HCT116 (cell line): ENCODE results near the gene DDX10. TPM values are rescaled to one million over a fixed set of nuclear protein-coding genes. Genes with fewer than 3 reads are reported as not detected.

ENCODE experiments used
- ATAC-seq: fragments of 200-7000 bp; cut with Tn5 transposase; 2 replicates; pipeline ENCODE4 v1.9.1; 2020; ENCODE audit warnings: mild to moderate bottlenecking, moderate library complexity
- BruUV-seq: library from RNA; stranded (reverse); fragments of 400-500 nt; replicated peaks from 2 replicates; lab custom pipeline; 2021; lab: Mats Ljungman, UMichigan
- CTCF ChIA-PET: fragments of 300-600 bp; sonication (Branson Sonifier 250); formaldehyde crosslinking; loops from one replicate; lab custom pipeline; 2021; ENCODE audit warnings: antibody characterized with exemption; lab: Charles Lee
- POLR2A ChIA-PET: fragments of 300-600, 350-600 bp; sonication (Branson Sonifier 250); formaldehyde crosslinking; loops from one replicate; lab custom pipeline; 2021; ENCODE audit warnings: antibody characterized with exemption; lab: Charles Lee
- RAD21 ChIA-PET, 2 experiments: fragments of 300-600 bp; sonication (Branson Sonifier 250); formaldehyde crosslinking; loops; one replicate each; lab custom pipeline; 2023; ENCODE audit warnings: low total read pairs in 2 of 2; ENCODE audit not compliant: uncharacterized antibody in 2 of 2, unreplicated experiment in 2 of 2, low non-redundant PET in 1 of 2; lab: Charles Lee
- DNase-seq: peaks from one replicate; pipeline ENCODE4 v3.0.0-alpha.2; 2010; ENCODE audit warnings: low read depth, low spot score
- H2AFZ ChIP-seq: fragments of 200-600 bp; shearing (Covaris generic), sonication (generic); 2 replicates; pipeline ENCODE4 v1.6.1; 2017; ENCODE audit warnings: low read depth, mixed run types, mixed read lengths, antibody characterized with exemption, low read length; ENCODE audit not compliant: poor library complexity, severe bottlenecking
- H3K27ac ChIP-seq: 2 replicates; pipeline ENCODE4 v1.5.1; 2012; ENCODE audit warnings: low read depth, low read length
- H3K27me3 ChIP-seq: fragments of 200-600 bp; sonication (generic); 2 replicates; pipeline ENCODE4 v1.6.1; 2016; ENCODE audit warnings: mixed run types, low read length, mixed read lengths; ENCODE audit not compliant: insufficient read depth
- H3K36me3 ChIP-seq, 2 experiments: fragments of 200-500 bp in 1 of 2; fragments of 200-600 bp in 1 of 2; sonication (Bioruptor generic) in 1 of 2; sonication (generic) in 1 of 2; 2 replicates each; pipeline versions ENCODE4 v1.5.1 to v1.6.1; 2014 to 2016; ENCODE audit warnings: low read length in 2 of 2, inconsistent platforms in 1 of 2, mixed read lengths in 1 of 2, mixed run types in 1 of 2; ENCODE audit not compliant: insufficient read depth in 2 of 2, control insufficient read depth in 1 of 2
- H3K4me1 ChIP-seq, 2 experiments: fragments of 200-600 bp in 1 of 2; sonication (generic) in 1 of 2; 2 replicates each; pipeline versions ENCODE4 v1.5.1 to v1.6.1; 2012 to 2017; ENCODE audit warnings: low read length in 2 of 2, inconsistent platforms in 1 of 2, mild to moderate bottlenecking in 1 of 2, mixed read lengths in 1 of 2, mixed run types in 1 of 2, moderate library complexity in 1 of 2; ENCODE audit not compliant: insufficient read depth in 2 of 2, control insufficient read depth in 1 of 2
- H3K4me2 ChIP-seq: fragments of 200-600 bp; sonication (generic); 2 replicates; pipeline ENCODE4 v1.6.1; 2017; ENCODE audit warnings: mixed run types, low read length, mixed read lengths
- H3K4me3 ChIP-seq, 2 experiments: fragments of 200-600 bp in 1 of 2; sonication (generic) in 1 of 2; replicated peaks in 1 of 2; 2 replicates each; pipeline ENCODE4 v1.5.1; 2011 to 2016; ENCODE audit warnings: low read length in 2 of 2, control low read depth in 1 of 2, low read depth in 1 of 2, mild to moderate bottlenecking in 1 of 2, mixed read lengths in 1 of 2, mixed run types in 1 of 2
- H3K79me2 ChIP-seq: fragments of 200-600 bp; sonication (generic); 2 replicates; pipeline ENCODE4 v1.6.1; 2017; ENCODE audit warnings: mild to moderate bottlenecking, mixed run types, low read length, moderate library complexity, mixed read lengths; ENCODE audit not compliant: insufficient read depth
- H3K9ac ChIP-seq: fragments of 200-600 bp; sonication (generic); 2 replicates; pipeline ENCODE4 v1.6.1; 2016; ENCODE audit warnings: low read length, mixed read lengths
- H3K9me2 ChIP-seq: fragments of 200-600 bp; sonication (generic), shearing (Covaris generic); 2 replicates; pipeline ENCODE4 v1.6.1; 2017; ENCODE audit warnings: mixed run types, mild to moderate bottlenecking, moderate library complexity; ENCODE audit not compliant: insufficient read depth
- H3K9me3 ChIP-seq, 2 experiments: fragments of 200-500 bp in 1 of 2; fragments of 200-600 bp in 1 of 2; sonication (Bioruptor generic) in 1 of 2; sonication (generic) in 1 of 2; 2 replicates each; pipeline ENCODE4 v1.6.1; 2014 to 2017; ENCODE audit warnings: low read length in 2 of 2, mixed read lengths in 2 of 2, inconsistent platforms in 1 of 2, low read depth in 1 of 2, mild to moderate bottlenecking in 1 of 2, mixed run types in 1 of 2, moderate library complexity in 1 of 2; ENCODE audit not compliant: control insufficient read depth in 1 of 2, insufficient read depth in 1 of 2
- H4K20me1 ChIP-seq: fragments of 200-600 bp; sonication (generic), shearing (Covaris generic); 2 replicates; pipeline ENCODE4 v1.6.1; 2017; ENCODE audit warnings: mixed run types, mild to moderate bottlenecking, moderate library complexity; ENCODE audit not compliant: insufficient read depth
- ATF3 ChIP-seq: IDR thresholded peaks from 2 replicates; pipeline ENCODE4 v1.6.1; 2012
- CBX3 ChIP-seq: IDR thresholded peaks from 2 replicates; pipeline ENCODE4 v1.6.1; 2012; ENCODE audit warnings: low read depth
- CEBPB ChIP-seq: IDR thresholded peaks from 2 replicates; pipeline ENCODE4 v1.6.1; 2012; ENCODE audit warnings: low read depth
- EGR1 ChIP-seq: IDR thresholded peaks from 2 replicates; pipeline ENCODE4 v1.6.1; 2012; ENCODE audit warnings: low read depth
- ELF1 ChIP-seq: IDR thresholded peaks from 2 replicates; pipeline ENCODE4 v1.6.1; 2012; ENCODE audit warnings: low read depth, borderline replicate concordance
- EZH2 ChIP-seq: fragments of 200-600 bp; sonication (generic); IDR thresholded peaks from 2 replicates; pipeline ENCODE4 v1.6.1; 2017; ENCODE audit warnings: antibody characterized with exemption, mixed run types
- EZH2phosphoT487 ChIP-seq: fragments of 200-600 bp; IDR thresholded peaks from 2 replicates; pipeline ENCODE4 v1.6.1; 2018; ENCODE audit warnings: antibody characterized with exemption, borderline replicate concordance
- FOSL1 ChIP-seq: IDR thresholded peaks from 2 replicates; pipeline ENCODE4 v1.6.1; 2012; ENCODE audit warnings: low read depth
- POLR2AphosphoS5 ChIP-seq: IDR thresholded peaks from 2 replicates; pipeline ENCODE4 v1.6.1; 2011; ENCODE audit warnings: mild to moderate bottlenecking, low read depth, low read length, moderate library complexity
- RAD21 ChIP-seq: IDR thresholded peaks from 2 replicates; pipeline ENCODE4 v1.6.1; 2012; ENCODE audit warnings: low read depth, mild to moderate bottlenecking
- SP1 ChIP-seq: IDR thresholded peaks from 2 replicates; pipeline ENCODE4 v1.6.1; 2012; ENCODE audit warnings: low read depth
- TCF7L2 ChIP-seq: IDR thresholded peaks from 2 replicates; pipeline ENCODE4 v1.7.0; 2011; ENCODE audit warnings: borderline replicate concordance, inconsistent platforms; ENCODE audit not compliant: insufficient read depth, insufficient read length; ENCODE audit errors: extremely low read depth
- YY1 ChIP-seq: IDR thresholded peaks from 2 replicates; pipeline ENCODE4 v1.6.1; 2011; ENCODE audit warnings: low read length, low read depth, moderate library complexity, mild to moderate bottlenecking; ENCODE audit not compliant: insufficient replicate concordance; ENCODE audit errors: extremely low read depth
- ZNF274 ChIP-seq: fragments of 200-500 bp; sonication (Bioruptor generic); IDR thresholded peaks from 2 replicates; pipeline ENCODE4 v1.6.1; 2014; ENCODE audit warnings: mild to moderate bottlenecking, low read depth, low read length, inconsistent platforms
- intact Hi-C: fragments of 100-400 bp; cut with micrococcal nuclease; formaldehyde crosslinking; loops from 2 replicates; pipeline ENCODE4 v1.10.0; 2022
- total RNA-seq: library from RNA; stranded (reverse); gene quantifications from one replicate; pipeline ENCODE4 v1.2.1, GENCODE V29; 2021; ENCODE audit not compliant: unreplicated experiment
- TF ChIP-seq, protein P1 (sequence below): IDR thresholded peaks from 2 replicates; pipeline ENCODE4 v1.6.1; 2012
- TF ChIP-seq, protein P2 (sequence below): IDR thresholded peaks from 2 replicates; pipeline ENCODE4 v1.6.1; 2011; ENCODE audit warnings: mild to moderate bottlenecking, low read length, moderate library complexity; ENCODE audit not compliant: insufficient replicate concordance; ENCODE audit errors: extremely low read depth

Gene DDX10
- total RNA-seq, 1 experiment from 2014 or later, result 66.5 TPM

GRCh38 chr11:108926171-108926840, 261.4 kb downstream of the DDX10 start:
- Histone ChIP-seq H2AFZ (no peak overlapping the region), H3K4me1 (peaks cover 0 to 6% of the 10 kb centered on the region in 2 experiments; a peak in 2 of 4 replicates), H3K4me2 (no peak overlapping the region), H3K27ac (no peak overlapping the region), H3K4me3 (no peak overlapping the region), H4K20me1 (no peaks in the 10 kb centered on the region), H3K9ac (no peak overlapping the region), H3K36me3 (no peaks in the 10 kb centered on the region), H3K9me2 (no peaks in the 10 kb centered on the region), H3K9me3 (no peaks in the 10 kb centered on the region), H3K27me3 (no peaks in the 10 kb centered on the region), H3K79me2 (no peaks in the 10 kb centered on the region)
- no TSS peak for BruUV-seq
- no peak for DNase-seq
- ChIA-PET CTCF (no interaction called here), RAD21 (no interaction called here), POLR2A (no interaction called here)
- no peak for TF ChIP-seq EZH2phosphoT487
- TF ChIP-seq FOSL1, result no peak
- TF ChIP-seq SP1, result no peak
- TF ChIP-seq CBX3, result no peak
- no peak for TF ChIP-seq RAD21
- no peak for TF ChIP-seq ELF1
- TF ChIP-seq, protein P1, sequence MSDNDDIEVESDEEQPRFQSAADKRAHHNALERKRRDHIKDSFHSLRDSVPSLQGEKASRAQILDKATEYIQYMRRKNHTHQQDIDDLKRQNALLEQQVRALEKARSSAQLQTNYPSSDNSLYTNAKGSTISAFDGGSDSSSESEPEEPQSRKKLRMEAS, result no peak
- TF ChIP-seq YY1, result no peak
- TF ChIP-seq ATF3, result no peak
- TF ChIP-seq TCF7L2, result no peak
- TF ChIP-seq EGR1, result no peak
- no peak for TF ChIP-seq POLR2AphosphoS5
- no peak for TF ChIP-seq EZH2
- TF ChIP-seq, protein P2, sequence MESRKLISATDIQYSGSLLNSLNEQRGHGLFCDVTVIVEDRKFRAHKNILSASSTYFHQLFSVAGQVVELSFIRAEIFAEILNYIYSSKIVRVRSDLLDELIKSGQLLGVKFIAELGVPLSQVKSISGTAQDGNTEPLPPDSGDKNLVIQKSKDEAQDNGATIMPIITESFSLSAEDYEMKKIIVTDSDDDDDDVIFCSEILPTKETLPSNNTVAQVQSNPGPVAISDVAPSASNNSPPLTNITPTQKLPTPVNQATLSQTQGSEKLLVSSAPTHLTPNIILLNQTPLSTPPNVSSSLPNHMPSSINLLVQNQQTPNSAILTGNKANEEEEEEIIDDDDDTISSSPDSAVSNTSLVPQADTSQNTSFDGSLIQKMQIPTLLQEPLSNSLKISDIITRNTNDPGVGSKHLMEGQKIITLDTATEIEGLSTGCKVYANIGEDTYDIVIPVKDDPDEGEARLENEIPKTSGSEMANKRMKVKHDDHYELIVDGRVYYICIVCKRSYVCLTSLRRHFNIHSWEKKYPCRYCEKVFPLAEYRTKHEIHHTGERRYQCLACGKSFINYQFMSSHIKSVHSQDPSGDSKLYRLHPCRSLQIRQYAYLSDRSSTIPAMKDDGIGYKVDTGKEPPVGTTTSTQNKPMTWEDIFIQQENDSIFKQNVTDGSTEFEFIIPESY, result no peak
- TF ChIP-seq CEBPB, result no peak
- TF ChIP-seq ZNF274, result no peak
- no peak for ATAC-seq
- intact Hi-C loops, result no loop called here
